Stimulated activated CD4-positive, alpha-beta T cell treated with anti-CD3 and anti-CD28 coated beads, Interleukin-4, amount 100 ng/mL, for 48 hours (primary cell): Measurements from ENCODE around the gene MPV17L2.

Experiments
- DNase-seq, 2 donors: peaks; one replicate each; pipeline ENCODE4 v3.0.0-alpha.2; 2020; ENCODE audit warnings: low read depth in 2 of 2

MPV17L2 gene

DNA sequence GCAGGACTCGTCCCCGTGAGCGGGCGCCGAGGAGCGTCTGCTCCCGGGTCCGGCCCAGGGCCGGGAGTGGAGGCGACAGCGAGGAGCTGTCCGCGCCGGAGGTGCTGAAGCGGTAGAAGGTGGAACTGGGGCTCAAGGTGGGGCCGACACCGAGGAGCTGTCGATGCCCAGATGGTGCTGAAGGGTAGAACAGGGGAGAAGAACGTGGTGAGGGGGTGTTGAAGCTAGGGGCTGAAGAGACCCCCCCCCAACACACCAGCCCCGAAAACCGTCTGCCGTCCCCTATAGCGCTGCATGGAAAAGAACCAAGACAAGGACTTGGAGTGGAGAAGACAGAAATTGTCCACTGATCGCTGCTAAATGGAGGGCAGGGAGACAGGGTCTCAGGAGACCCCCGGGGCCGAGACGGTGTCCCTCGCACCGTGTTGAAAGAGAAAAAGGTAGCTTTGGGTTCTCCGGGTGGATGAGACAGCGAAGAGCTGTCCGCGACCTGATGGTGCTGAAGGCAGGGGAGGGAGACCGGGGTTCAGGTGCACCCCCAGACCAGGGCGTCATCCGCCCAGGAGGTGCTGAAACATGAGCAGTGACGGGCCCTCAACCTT is 40.3 kb downstream of the MPV17L2 start:
- DNase-seq, result peak; percentile 28 to 47

DNA sequence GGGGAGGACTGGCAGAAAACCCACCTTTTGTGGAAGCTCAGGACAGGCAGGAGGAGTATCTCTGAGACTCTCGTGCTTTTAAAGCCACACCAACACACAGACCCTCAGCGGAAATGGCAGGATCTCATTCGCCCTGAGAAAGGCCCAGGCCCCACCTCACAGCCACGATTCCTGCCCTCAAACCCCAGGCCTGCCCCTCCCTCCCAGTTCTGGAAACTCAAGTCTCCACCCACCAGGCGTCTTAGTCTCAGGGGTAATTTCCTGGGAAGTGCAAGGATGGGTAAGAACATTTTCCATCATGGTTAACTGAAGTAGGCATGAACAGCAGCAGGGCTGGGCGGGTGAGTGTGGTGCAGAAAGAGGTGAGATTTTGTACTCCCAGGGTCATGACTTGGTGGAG is 41.2 kb downstream of the MPV17L2 start:
- no peak for DNase-seq

DNA sequence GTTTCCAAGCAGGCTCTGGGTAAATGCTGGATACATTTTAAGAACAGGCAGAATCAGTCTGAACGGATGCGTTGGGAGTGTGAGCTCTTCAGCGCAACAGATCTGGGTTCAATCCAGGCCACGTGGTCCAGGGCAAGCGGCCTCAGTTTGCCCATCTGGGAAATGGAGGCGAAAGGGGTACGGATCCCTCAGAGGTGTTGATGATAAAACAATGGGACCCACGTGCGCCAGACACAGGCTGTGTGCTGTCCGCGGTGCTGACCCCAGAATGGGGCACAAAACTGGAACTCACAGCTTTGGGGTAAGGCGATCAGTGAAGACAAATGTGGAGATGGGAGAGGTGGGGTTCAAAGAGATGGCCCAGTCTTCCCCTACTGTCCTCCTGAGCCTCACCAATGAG is 46.3 kb downstream of the MPV17L2 start:
- no peak for DNase-seq

DNA sequence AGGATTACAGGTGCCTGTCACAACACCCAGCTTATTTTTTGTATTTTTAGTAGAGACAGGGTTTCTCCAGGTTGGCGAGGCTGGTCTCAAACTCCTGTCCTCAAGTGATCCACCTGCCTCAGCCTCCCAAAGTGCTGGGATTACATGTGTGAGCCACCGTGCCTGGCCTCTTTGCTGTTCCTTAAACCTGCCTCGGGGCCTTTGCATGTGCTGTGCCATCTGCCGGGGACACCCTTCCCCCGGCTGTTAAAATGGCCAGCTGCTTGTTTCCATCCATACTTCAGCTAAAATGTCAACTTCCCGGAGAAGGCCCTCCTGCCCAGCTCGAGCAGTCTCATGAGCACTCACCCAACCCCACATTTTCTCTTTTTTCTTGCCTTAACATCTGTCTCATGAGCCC is 52.3 kb downstream of the MPV17L2 start:
- no peak for DNase-seq
